WTC11 (cell line): Measurements from ENCODE around the gene TRIM23. TPM values are rescaled to one million over a fixed set of nuclear protein-coding genes. Genes with fewer than 3 reads are reported as not detected.
"Not testable (repeated sequence)": the region's sequence is repeated elsewhere in the genome, so short reads cannot be mapped to it uniquely, and the experiment has no call there.

Experiments used
- ATAC-seq: fragments of 200-7000 bp; cut with Tn5 transposase; 2 replicates; pipeline ENCODE4 v1.10.0; 2021; ENCODE audit warnings: mild to moderate bottlenecking, moderate library complexity
- CTCF ChIA-PET: fragments of 300-600 bp; sonication (Branson Sonifier 250); formaldehyde crosslinking; loops from one replicate; lab custom pipeline; 2021; ENCODE audit warnings: antibody characterized with exemption; lab: Charles Lee
- POLR2A ChIA-PET: fragments of 350-600 bp; sonication (Branson Sonifier 250); formaldehyde crosslinking; loops from one replicate; lab custom pipeline; 2021; ENCODE audit warnings: antibody characterized with exemption; lab: Charles Lee
- DNase-seq: peaks from one replicate; pipeline ENCODE4 v3.0.0; 2021; ENCODE audit warnings: low spot score
- H3K27ac Mint-ChIP-seq: 2 replicates; pipeline ENCODE4 v1.8.0; 2021; ENCODE audit warnings: mixed read lengths
- H3K27me3 Mint-ChIP-seq: 2 replicates; pipeline ENCODE4 v1.8.0; 2021; ENCODE audit warnings: low read depth, mild to moderate bottlenecking, moderate library complexity, mixed read lengths
- H3K36me3 Mint-ChIP-seq: 2 replicates; pipeline ENCODE4 v1.8.0; 2021; ENCODE audit warnings: mixed read lengths
- H3K4me1 Mint-ChIP-seq: 2 replicates; pipeline ENCODE4 v1.8.0; 2022; ENCODE audit warnings: mixed read lengths
- H3K4me3 Mint-ChIP-seq: 2 replicates; pipeline ENCODE4 v1.8.0; 2021; ENCODE audit warnings: mild to moderate bottlenecking, moderate library complexity, mixed read lengths
- H3K9me3 Mint-ChIP-seq: 2 replicates; pipeline ENCODE4 v1.8.0; 2021; ENCODE audit warnings: mixed read lengths
- CBFB ChIP-seq: sonication (generic); formaldehyde crosslinking; IDR thresholded peaks from 2 replicates; pipeline ENCODE4 v1.8.1; 2022; ENCODE audit warnings: mild to moderate bottlenecking, low read depth, missing genetic modification reagents
- E2F1 ChIP-seq: sonication (generic); formaldehyde crosslinking; IDR thresholded peaks from 2 replicates; pipeline ENCODE4 v1.8.0; 2022; ENCODE audit warnings: mild to moderate bottlenecking, missing genetic modification reagents
- ESRRA ChIP-seq: sonication (generic); formaldehyde crosslinking; IDR thresholded peaks from 2 replicates; pipeline ENCODE4 v1.8.1; 2022; ENCODE audit warnings: mild to moderate bottlenecking, missing genetic modification reagents, borderline replicate concordance
- FOXJ3 ChIP-seq: sonication (generic); formaldehyde crosslinking; IDR thresholded peaks from 2 replicates; pipeline ENCODE4 v1.9.0; 2021; ENCODE audit warnings: missing genetic modification reagents, mild to moderate bottlenecking, borderline replicate concordance
- FOXK1 ChIP-seq: sonication (generic); formaldehyde crosslinking; IDR thresholded peaks from 2 replicates; pipeline ENCODE4 v1.8.0; 2022; ENCODE audit warnings: mild to moderate bottlenecking, moderate library complexity, missing genetic modification reagents
- HMGA2 ChIP-seq: fragments of 250-450 bp; sonication (Bioruptor Pico); IDR thresholded peaks from 2 replicates; pipeline ENCODE4 v1.4.0; 2021; ENCODE audit warnings: mild to moderate bottlenecking, moderate library complexity
- MXD4 ChIP-seq: fragments of 250-450 bp; sonication (Bioruptor Pico); IDR thresholded peaks from 2 replicates; pipeline ENCODE4 v1.8.0; 2021; ENCODE audit warnings: mild to moderate bottlenecking, moderate library complexity, borderline replicate concordance
- MYBL2 ChIP-seq: sonication (generic); formaldehyde crosslinking; IDR thresholded peaks from 2 replicates; pipeline ENCODE4 v1.8.1; 2023; ENCODE audit warnings: mild to moderate bottlenecking, moderate library complexity, missing genetic modification reagents
- NFYB ChIP-seq: sonication (generic); formaldehyde crosslinking; conservative IDR thresholded peaks from 2 replicates; pipeline ENCODE4 v1.8.0; 2022; ENCODE audit warnings: low read depth, missing genetic modification reagents
- PRDM15 ChIP-seq: sonication (generic); formaldehyde crosslinking; IDR thresholded peaks from 2 replicates; pipeline ENCODE4 v1.8.0; 2022; ENCODE audit warnings: missing genetic modification reagents
- SMAD4 ChIP-seq: sonication (generic); formaldehyde crosslinking; IDR thresholded peaks from 2 replicates; pipeline ENCODE4 v1.8.0; 2022; ENCODE audit warnings: mild to moderate bottlenecking, missing genetic modification reagents
- ZBTB43 ChIP-seq: sonication (generic); formaldehyde crosslinking; IDR thresholded peaks from 2 replicates; pipeline ENCODE4 v1.8.1; 2023; ENCODE audit warnings: mild to moderate bottlenecking, missing genetic modification reagents
- ZNF532 ChIP-seq: fragments of 250-450 bp; sonication (Bioruptor Pico); IDR thresholded peaks from 2 replicates; pipeline ENCODE4 v1.9.0; 2021; ENCODE audit warnings: mild to moderate bottlenecking, borderline replicate concordance
- ZNF671 ChIP-seq: fragments of 250-450 bp; sonication (Bioruptor Pico); IDR thresholded peaks from 2 replicates; pipeline ENCODE4 v1.8.0; 2021; ENCODE audit warnings: mild to moderate bottlenecking
- total RNA-seq: library from RNA; stranded (reverse); gene quantifications from 3 replicates; pipeline ENCODE4 v1.2.3, GENCODE V29; 2021
- TF ChIP-seq, protein P1 (sequence below): sonication (generic); formaldehyde crosslinking; IDR thresholded peaks from 2 replicates; pipeline ENCODE4 v1.8.1; 2023; ENCODE audit warnings: mild to moderate bottlenecking, missing genetic modification reagents, moderate library complexity
- TF ChIP-seq, protein P2 (sequence below): sonication (generic); formaldehyde crosslinking; IDR thresholded peaks from 2 replicates; pipeline ENCODE4 v1.8.1; 2023; ENCODE audit warnings: mild to moderate bottlenecking, missing genetic modification reagents, borderline replicate concordance

The TRIM23 gene
- total RNA-seq, 1 experiment from 2014 or later = 11.8 TPM

DNA sequence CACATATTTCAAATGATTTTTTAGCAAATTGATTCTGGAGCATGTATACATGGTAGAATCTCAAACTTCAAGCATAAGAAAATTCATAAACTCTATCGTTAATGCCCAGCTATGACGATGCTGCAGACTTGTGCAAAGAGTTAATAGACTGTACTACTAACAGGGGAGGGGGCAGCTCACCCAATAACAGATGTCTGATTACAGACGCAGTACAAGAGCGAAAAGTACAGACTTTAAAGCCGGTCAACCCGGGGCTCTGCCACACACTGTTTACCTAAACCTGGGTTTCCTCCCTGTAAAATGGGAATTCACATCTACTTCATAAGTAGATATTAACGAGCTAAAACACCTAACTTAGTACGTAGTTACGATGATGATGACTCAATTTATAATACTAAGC is 651 bp downstream of the TRIM23 start:
- Mint-ChIP-seq H3K4me3 (peak overlapping the region; percentile 99), H3K9me3 (no peaks in the 10 kb centered on the region)
- ChIA-PET POLR2A (interaction anchor here (0.6 kb wide), 1 partner anchor 100 kb away, joined by 3 read pairs; no protein-coding TSS in a partner anchor), CTCF (interaction anchor here (0.6 kb wide), 1 partner anchor 99 kb away, joined by 3 read pairs; the partner anchor contains the start of gene NLN)
- TF ChIP-seq CBFB (CRISPR knock-in tag) (no peak), E2F1 (no peak), SMAD4 (CRISPR knock-in tag) (no peak)
- TF ChIP-seq, all 79 proteins: peak for 0
- Mint-ChIP-seq H3K27ac (peak overlapping the region; percentile 36; the same call in 1 of the 2 replicates), H3K4me1 (peaks cover 14% of the 10 kb centered on the region), H3K27me3 (no peaks in the 10 kb centered on the region), H3K36me3 (peaks cover 3% of the 10 kb centered on the region; the same call in 1 of the 2 replicates)
- no peak for ATAC-seq
- DNase-seq = no peak

DNA sequence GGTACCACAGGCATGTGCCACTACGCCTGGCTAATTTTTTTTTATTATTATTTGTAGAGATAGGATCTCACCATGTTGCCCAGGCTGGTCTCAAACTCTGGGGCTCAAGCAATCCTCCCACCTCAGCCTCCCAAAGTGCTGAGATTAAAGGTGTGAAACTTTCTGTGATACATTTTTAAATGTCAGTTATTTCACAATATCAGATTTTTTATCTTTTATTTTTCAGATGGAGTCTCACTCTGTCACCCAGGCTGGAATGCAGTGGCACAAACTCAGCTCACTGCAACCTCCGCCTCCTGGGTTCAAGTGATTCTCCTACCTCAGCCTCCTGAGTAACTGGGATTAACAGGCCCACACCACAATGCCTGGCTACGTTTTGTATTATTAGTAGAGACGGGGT is 2.2 kb downstream of the TRIM23 start:
- H3K36me3 Mint-ChIP-seq, H3K27ac Mint-ChIP-seq, ATAC-seq, DNase-seq, H3K9me3 Mint-ChIP-seq, POLR2A ChIA-PET, H3K4me3 Mint-ChIP-seq, H3K27me3 Mint-ChIP-seq, CTCF ChIA-PET: not testable (repeated sequence)
- H3K4me1 Mint-ChIP-seq = peaks cover 14% of the 10 kb centered on the region

DNA sequence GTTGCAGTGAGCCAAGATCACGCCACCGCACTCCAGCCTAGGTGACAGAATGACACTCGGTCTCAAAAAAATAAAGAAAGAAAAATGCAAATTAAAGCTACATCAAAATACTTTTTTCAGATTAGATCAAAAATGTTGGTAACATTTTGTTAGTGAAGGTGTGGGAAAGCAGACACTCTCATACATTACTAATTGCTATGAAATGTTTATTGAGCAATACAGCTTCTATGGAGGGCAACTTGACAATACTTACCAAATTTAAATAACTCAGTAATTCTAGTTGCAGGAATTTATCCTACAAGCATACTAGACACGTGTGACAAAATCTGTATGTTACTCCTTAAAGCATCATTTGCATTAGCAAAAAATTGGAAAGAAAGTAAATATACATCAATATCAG is 4.1 kb downstream of the TRIM23 start:
- Mint-ChIP-seq H3K9me3 (no peaks in the 10 kb centered on the region), H3K27me3 (no peaks in the 10 kb centered on the region), H3K4me1 (peaks cover 8% of the 10 kb centered on the region), H3K36me3 (no peaks in the 10 kb centered on the region), H3K4me3 (no peak overlapping the region), H3K27ac (no peak overlapping the region)
- ATAC-seq (no peak), DNase-seq (no peak)
- POLR2A ChIA-PET = no interaction called here
- CTCF ChIA-PET = no interaction called here
- TF ChIP-seq NFYB (CRISPR knock-in tag) (no peak), FOXK1 (no peak), HMGA2 (CRISPR knock-in tag) (no peak), MYBL2 (CRISPR knock-in tag) (no peak), SMAD4 (CRISPR knock-in tag) (no peak), ZNF532 (CRISPR knock-in tag) (no peak), MXD4 (CRISPR knock-in tag) (no peak), ESRRA (CRISPR knock-in tag) (no peak), FOXJ3 (no peak), ZNF671 (no peak), PRDM15 (CRISPR knock-in tag) (no peak), ZBTB43 (CRISPR knock-in tag) (no peak)
- TF ChIP-seq, protein P1, sequence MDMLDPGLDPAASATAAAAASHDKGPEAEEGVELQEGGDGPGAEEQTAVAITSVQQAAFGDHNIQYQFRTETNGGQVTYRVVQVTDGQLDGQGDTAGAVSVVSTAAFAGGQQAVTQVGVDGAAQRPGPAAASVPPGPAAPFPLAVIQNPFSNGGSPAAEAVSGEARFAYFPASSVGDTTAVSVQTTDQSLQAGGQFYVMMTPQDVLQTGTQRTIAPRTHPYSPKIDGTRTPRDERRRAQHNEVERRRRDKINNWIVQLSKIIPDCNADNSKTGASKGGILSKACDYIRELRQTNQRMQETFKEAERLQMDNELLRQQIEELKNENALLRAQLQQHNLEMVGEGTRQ = no peak
- TF ChIP-seq, protein P2, sequence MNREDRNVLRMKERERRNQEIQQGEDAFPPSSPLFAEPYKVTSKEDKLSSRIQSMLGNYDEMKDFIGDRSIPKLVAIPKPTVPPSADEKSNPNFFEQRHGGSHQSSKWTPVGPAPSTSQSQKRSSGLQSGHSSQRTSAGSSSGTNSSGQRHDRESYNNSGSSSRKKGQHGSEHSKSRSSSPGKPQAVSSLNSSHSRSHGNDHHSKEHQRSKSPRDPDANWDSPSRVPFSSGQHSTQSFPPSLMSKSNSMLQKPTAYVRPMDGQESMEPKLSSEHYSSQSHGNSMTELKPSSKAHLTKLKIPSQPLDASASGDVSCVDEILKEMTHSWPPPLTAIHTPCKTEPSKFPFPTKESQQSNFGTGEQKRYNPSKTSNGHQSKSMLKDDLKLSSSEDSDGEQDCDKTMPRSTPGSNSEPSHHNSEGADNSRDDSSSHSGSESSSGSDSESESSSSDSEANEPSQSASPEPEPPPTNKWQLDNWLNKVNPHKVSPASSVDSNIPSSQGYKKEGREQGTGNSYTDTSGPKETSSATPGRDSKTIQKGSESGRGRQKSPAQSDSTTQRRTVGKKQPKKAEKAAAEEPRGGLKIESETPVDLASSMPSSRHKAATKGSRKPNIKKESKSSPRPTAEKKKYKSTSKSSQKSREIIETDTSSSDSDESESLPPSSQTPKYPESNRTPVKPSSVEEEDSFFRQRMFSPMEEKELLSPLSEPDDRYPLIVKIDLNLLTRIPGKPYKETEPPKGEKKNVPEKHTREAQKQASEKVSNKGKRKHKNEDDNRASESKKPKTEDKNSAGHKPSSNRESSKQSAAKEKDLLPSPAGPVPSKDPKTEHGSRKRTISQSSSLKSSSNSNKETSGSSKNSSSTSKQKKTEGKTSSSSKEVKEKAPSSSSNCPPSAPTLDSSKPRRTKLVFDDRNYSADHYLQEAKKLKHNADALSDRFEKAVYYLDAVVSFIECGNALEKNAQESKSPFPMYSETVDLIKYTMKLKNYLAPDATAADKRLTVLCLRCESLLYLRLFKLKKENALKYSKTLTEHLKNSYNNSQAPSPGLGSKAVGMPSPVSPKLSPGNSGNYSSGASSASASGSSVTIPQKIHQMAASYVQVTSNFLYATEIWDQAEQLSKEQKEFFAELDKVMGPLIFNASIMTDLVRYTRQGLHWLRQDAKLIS (CRISPR knock-in tag) = no peak
